ENCODE measurements around the gene ZBTB17.

GRCh38 chr1:15916417-15916816 lies 59.5 kb downstream of the ZBTB17 start:
- TF ChIP-seq CTCF (IDR thresholded peaks at IDR 0.05; ENCODE audit: insufficient read depth, low read length), result no peak
- TF ChIP-seq GABPA (IDR thresholded peaks at IDR 0.05; ENCODE audit: low read depth), result no peak
- TF ChIP-seq POLR2AphosphoS5 (IDR thresholded peaks at IDR 0.05; ENCODE audit: low read depth), result no peak
- TF ChIP-seq SPI1 (IDR thresholded peaks at IDR 0.05; ENCODE audit: borderline replicate concordance, low read depth), result no peak
